HG02798 (cell line): ENCODE data around the gene TFF3.

Experiments used
- ATAC-seq: cut with Tn5 transposase; IDR thresholded peaks from one replicate; pipeline ENCODE4 v1.9.1; 2021; ENCODE audit warnings: mild to moderate bottlenecking; ENCODE audit not compliant: unreplicated experiment, poor library complexity

Gene TFF3

GRCh38 chr21:42315296-42315891 is at the start of gene TFF3:
Gene TFF3, minus strand, starts transcription at chr21:42315409. Its CDS starts 35 bp downstream, at chr21:42315374.
- ATAC-seq, result no peak

GRCh38 chr21:42364304-42364865 is 49.2 kb upstream of the TFF3 start:
- ATAC-seq, result no peak

- no peak for ATAC-seq
Observed at GRCh38 chr21:42363312-42363711, 48.1 kb upstream of the TFF3 start.

- ATAC-seq, result no peak
Observed at GRCh38 chr21:42362700-42363099, 47.5 kb upstream of the TFF3 start.

GRCh38 chr21:42362198-42362597 is 47.0 kb upstream of the TFF3 start:
- no peak for ATAC-seq

- ATAC-seq, result no peak
Observed at GRCh38 chr21:42361286-42361685, 46.1 kb upstream of the TFF3 start.

- no peak for ATAC-seq
Observed at GRCh38 chr21:42360317-42360716, 45.1 kb upstream of the TFF3 start.

GRCh38 chr21:42358937-42359336 is 43.7 kb upstream of the TFF3 start:
- no peak for ATAC-seq

- no peak for ATAC-seq
Observed at GRCh38 chr21:42358261-42358660, 43.1 kb upstream of the TFF3 start.

- no peak for ATAC-seq
Observed at GRCh38 chr21:42357307-42357706, 42.1 kb upstream of the TFF3 start.

GRCh38 chr21:42356650-42357049 is 41.4 kb upstream of the TFF3 start:
- ATAC-seq, result no peak

GRCh38 chr21:42356046-42356445 is 40.8 kb upstream of the TFF3 start:
- ATAC-seq, result no peak

- ATAC-seq, result no peak
Observed at GRCh38 chr21:42353623-42354022, 38.4 kb upstream of the TFF3 start.

- ATAC-seq, result no peak
Observed at GRCh38 chr21:42352441-42353095, 37.4 kb upstream of the TFF3 start.

GRCh38 chr21:42351626-42352440 is 36.6 kb upstream of the TFF3 start:
- no peak for ATAC-seq

- ATAC-seq, result no peak
Observed at GRCh38 chr21:42350927-42351426, 35.8 kb upstream of the TFF3 start, which contains the start of gene TFF2. Gene TFF2, minus strand, starts transcription at chr21:42350994. Its CDS starts 37 bp downstream, at chr21:42350957.

- no peak for ATAC-seq
Observed at GRCh38 chr21:42350318-42350910, 35.2 kb upstream of the TFF3 start.

GRCh38 chr21:42349420-42350317 is 34.5 kb upstream of the TFF3 start:
- ATAC-seq, result no peak

GRCh38 chr21:42348762-42349161 is 33.6 kb upstream of the TFF3 start:
- ATAC-seq, result no peak
